Embryonic facial prominence (tissue), 1 donor: ENCODE measurements around the gene FCER2.
"Not testable (repeated sequence)": the region's sequence is repeated elsewhere in the genome, so short reads cannot be mapped to it uniquely, and the experiment has no call there.

Experiments used
- DNase-seq: peaks from one replicate; pipeline ENCODE4 v3.0.0-alpha.2; 2016; ENCODE audit errors: extremely low spot score

FCER2 gene

DNA sequence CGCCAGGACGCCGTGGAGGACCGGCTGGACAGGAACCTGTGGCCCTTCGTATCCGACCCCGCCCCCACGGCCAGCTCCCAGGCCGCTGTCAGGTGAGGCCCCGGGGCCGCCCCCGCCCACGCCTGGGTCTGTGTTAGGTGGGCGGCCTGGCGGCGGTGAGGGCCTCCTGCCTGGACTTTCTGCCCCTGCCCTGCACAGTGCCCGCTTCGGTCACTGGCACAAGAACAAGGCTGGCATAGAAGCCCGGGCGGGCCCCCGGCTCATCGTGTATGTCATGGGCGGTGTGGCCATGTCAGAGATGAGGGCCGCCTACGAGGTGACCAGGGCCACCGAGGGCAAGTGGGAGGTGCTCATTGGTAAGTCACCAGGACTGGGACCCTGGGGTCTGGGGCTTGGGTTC, 54.8 kb downstream of the FCER2 start:
- DNase-seq: no peak

- DNase-seq: no peak
Measured at GRCh38 chr19:7646426-7646700, 55.6 kb downstream of the FCER2 start.

GRCh38 chr19:7645656-7646425, 56.1 kb downstream of the FCER2 start:
- no peak for DNase-seq

DNA sequence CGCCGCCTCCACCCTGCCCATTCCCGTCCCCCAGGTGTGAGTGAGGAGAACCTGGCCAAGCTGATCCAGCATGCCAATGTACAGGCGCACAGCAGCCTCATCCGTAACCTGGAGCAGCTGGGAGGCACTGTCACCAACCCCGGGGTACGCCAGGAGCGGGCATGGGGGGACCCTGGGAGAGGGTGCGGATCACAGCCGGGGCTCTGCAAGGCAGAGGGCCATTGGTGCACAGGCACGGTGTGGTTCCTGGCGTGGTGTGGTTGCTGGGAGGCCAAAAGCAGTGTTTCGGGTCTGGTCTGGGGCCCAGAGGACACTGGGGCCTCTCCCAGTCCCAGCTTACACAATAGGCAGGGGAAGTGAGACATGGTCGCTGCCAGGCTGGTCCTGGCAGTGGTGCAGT, 56.8 kb downstream of the FCER2 start:
- DNase-seq: no peak

- DNase-seq: no peak
Measured at GRCh38 chr19:7644550-7644877, 57.4 kb downstream of the FCER2 start.

- DNase-seq: not testable (repeated sequence)
Measured at GRCh38 chr19:7643629-7644549, 58.0 kb downstream of the FCER2 start.

GRCh38 chr19:7643031-7643415, 58.9 kb downstream of the FCER2 start:
- DNase-seq: no peak

DNA sequence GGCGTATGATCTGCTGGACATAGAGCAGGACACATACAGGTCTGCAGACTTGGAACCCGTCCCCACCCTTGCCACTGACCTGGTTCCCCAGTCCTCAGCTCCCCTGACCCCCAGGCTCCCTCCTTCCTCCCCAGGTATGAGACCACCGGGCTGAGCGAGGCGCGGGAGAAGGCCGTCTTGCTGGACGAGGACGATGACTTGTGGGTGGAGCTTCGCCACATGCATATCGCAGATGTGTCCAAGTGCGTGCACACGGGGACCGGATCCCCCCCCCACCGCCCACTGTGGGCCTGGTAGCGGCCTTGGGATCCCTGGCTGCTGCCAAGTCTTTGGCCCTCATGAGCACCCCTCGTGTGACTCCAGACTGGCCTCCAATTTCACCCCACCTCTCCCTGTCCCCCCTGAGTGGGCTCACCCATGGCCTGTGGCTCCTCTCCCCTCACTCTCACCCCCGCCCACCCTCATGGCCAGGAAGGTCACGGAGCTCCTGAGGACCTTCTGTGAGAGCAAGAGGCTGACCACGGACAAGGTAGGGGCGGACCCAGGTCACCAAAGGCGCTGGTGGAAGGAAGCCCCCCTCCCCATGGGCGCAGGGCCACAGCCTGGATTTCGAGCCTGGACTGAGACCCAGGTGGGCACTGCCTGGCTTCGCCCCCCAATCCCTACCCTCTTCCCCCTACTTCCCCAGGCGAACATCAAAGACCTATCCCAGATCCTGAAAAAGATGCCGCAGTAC, 59.5 kb downstream of the FCER2 start:
- no peak for DNase-seq

- no peak for DNase-seq
Measured at GRCh38 chr19:7641290-7642276, 60.3 kb downstream of the FCER2 start.

- DNase-seq: no peak
Measured at GRCh38 chr19:7640803-7641202, 61.1 kb downstream of the FCER2 start.

GRCh38 chr19:7639863-7640348, 62.0 kb downstream of the FCER2 start:
- no peak for DNase-seq

GRCh38 chr19:7638802-7639465, 63.0 kb downstream of the FCER2 start:
- DNase-seq: no peak
